ENCODE results near the gene KDM3B. TPM values are rescaled to one million over a fixed set of nuclear protein-coding genes. Genes with fewer than 3 reads are reported as not detected.

The KDM3B gene
- total and polyA plus RNA-seq, 9 of the 15 experiments (the other 6 are each of a cell fraction or from before 2014, with no cell fraction given) = 13.8 to 62.8 (median 41.9) TPM

- POLR2A ChIA-PET = interaction anchor here (1.7 to 10.3 kb wide), 3 partner anchors 11 to 23 kb away, joined by 3 to 416 read pairs (median 43); partner anchors contain the start of genes CDC25C and FAM53C
- no peak for DNase-seq (ENCODE audit: extremely low read depth in 1 of 4, low spot score in 3 of 4)
- no peak for FAIRE-seq
- TF ChIP-seq ZNF449 (CRISPR knock-in tag; IDR thresholded peaks at IDR 0.05) = no peak
- TF ChIP-seq BRF1 (IDR thresholded peaks at IDR 0.05; ENCODE audit: borderline replicate concordance, extremely low read depth, insufficient read length) = no peak
- TF ChIP-seq ZNF124 (CRISPR knock-in tag; IDR thresholded peaks at IDR 0.05) = no peak
- no peak for TF ChIP-seq ZNF699 (CRISPR knock-in tag; IDR thresholded peaks at IDR 0.05; ENCODE audit: insufficient replicate concordance)
- TF ChIP-seq ZBTB33 (CRISPR knock-in tag; IDR thresholded peaks at IDR 0.05) = no peak
- TF ChIP-seq ZNF282 (CRISPR knock-in tag; IDR thresholded peaks at IDR 0.05) = no peak
- TF ChIP-seq POLR2AphosphoS5 (IDR thresholded peaks at IDR 0.05; ENCODE audit: control insufficient read depth, insufficient read depth, low read depth, low read length) = no peak
- TF ChIP-seq CXXC5 (CRISPR knock-in tag; IDR thresholded peaks at IDR 0.05) = no peak
- no peak for TF ChIP-seq CBX1 (IDR thresholded peaks at IDR 0.05; ENCODE audit: low read depth)
- Histone ChIP-seq H3K4me1 (replicated peaks in 1 of 2; ENCODE audit: control insufficient read depth in 2 of 2, insufficient read depth in 2 of 2, low read length in 2 of 2) (peaks cover 6 to 13% of the 10 kb centered on the region in 2 experiments; a peak in 3 of 5 replicates), H3K9ac (ENCODE audit: insufficient read depth in 1 of 2, low read depth in 2 of 2, low read length in 2 of 2) (no peak overlapping the region), H3K79me2 (ENCODE audit: control insufficient read depth, insufficient read depth, low read length) (peaks cover 35% of the 10 kb centered on the region), H3K4me3 (no peak overlapping the region), H4K20me1 (replicated peaks; ENCODE audit: control insufficient read depth, insufficient read depth, low read length) (peaks cover 20% of the 10 kb centered on the region), H3K9me1 (ENCODE audit: control insufficient read depth, insufficient read depth, low read length) (no peaks in the 10 kb centered on the region), H3K27ac (ENCODE audit: extremely low read depth, low read depth, low read length) (no peak overlapping the region), H3K36me3 (ENCODE audit: control insufficient read depth, insufficient read depth, low read length) (peaks cover 35% of the 10 kb centered on the region; the same call in 2 of the 3 replicates), H3K4me2 (ENCODE audit: insufficient read depth, low read length) (no peak overlapping the region), H3K27me3 (ENCODE audit: control insufficient read depth in 2 of 2, insufficient read depth in 2 of 2, low read length in 2 of 2) (no peaks in the 10 kb centered on the region), H3K9me3 (replicated peaks; ENCODE audit: control insufficient read depth, insufficient read depth, low read depth, low read length) (peaks cover 5% of the 10 kb centered on the region), H2AFZ (ENCODE audit: low read depth, low read length) (no peak overlapping the region)
- 57% methylated on average over 1 of the region's 1 CpG for WGBS (ENCODE audit: insufficient coverage, low coverage, missing lambda C conversion rate)
- CTCF ChIA-PET (ENCODE audit: low intra/inter-chr PET ratio) = no interaction called here
- no peak for ATAC-seq
- intact Hi-C loops (cut with micrococcal nuclease) (loop anchor here (5.0 kb wide), 1 partner anchor 169 kb away; no protein-coding TSS in a partner anchor), in situ Hi-C loops (cut with MboI) (no loop called here)
- BruUV-seq (replicated peaks) = no TSS peak
These were observed 1.4 kb upstream of the KDM3B start for GRCh38 chr5:138351056-138351455.
